Anterior cingulate cortex (tissue), 58 donors: ENCODE results near the gene RTN4IP1.
"Not testable (repeated sequence)": the region's sequence is repeated elsewhere in the genome, so short reads cannot be mapped to it uniquely, and the experiment has no call there.

ENCODE experiments used
- DNase-seq, 58 donors: peaks; one replicate each; lab custom pipeline; 2025; lab: John Stamatoyannopoulos, UW

The RTN4IP1 gene

GRCh38 chr6:106549521-106549920 lies 79.8 kb downstream of the RTN4IP1 start:
- no peak for DNase-seq

GRCh38 chr6:106548926-106549455 lies 80.3 kb downstream of the RTN4IP1 start:
- not testable (repeated sequence) for DNase-seq

- no peak for DNase-seq
Observed at GRCh38 chr6:106547601-106548453, 81.5 kb downstream of the RTN4IP1 start.

GRCh38 chr6:106546691-106547414 lies 82.4 kb downstream of the RTN4IP1 start:
- no peak for DNase-seq

GRCh38 chr6:106546261-106546690 lies 83.0 kb downstream of the RTN4IP1 start:
- DNase-seq = no peak

GRCh38 chr6:106540907-106541306 lies 88.4 kb downstream of the RTN4IP1 start:
- DNase-seq = no peak

- no peak for DNase-seq
Observed at GRCh38 chr6:106540432-106540831, 88.9 kb downstream of the RTN4IP1 start.

- DNase-seq = peak in 2 of 58 donors; percentile 1 to 7
Observed at GRCh38 chr6:106539936-106540335, 89.4 kb downstream of the RTN4IP1 start.

DNA sequence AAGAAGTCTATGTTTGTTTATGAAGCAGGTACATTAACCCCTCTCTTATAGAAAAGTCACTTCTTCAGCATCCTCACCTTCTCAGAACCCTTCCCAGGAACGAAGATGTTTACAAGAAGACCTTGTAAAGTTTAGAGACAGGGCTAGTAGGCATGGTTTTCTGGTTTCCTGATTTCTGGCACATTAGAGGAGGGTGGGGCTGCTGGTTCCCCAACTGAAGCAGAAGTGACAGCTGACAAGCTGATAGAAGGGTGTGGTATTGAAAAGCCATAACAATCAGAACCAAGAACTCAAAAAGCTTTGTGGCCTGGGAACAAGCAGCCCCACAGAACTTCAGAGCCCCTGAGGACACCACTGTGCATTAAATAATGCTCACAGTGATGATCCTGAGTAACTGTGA lies 91.2 kb downstream of the RTN4IP1 start:
- DNase-seq = no peak

DNA sequence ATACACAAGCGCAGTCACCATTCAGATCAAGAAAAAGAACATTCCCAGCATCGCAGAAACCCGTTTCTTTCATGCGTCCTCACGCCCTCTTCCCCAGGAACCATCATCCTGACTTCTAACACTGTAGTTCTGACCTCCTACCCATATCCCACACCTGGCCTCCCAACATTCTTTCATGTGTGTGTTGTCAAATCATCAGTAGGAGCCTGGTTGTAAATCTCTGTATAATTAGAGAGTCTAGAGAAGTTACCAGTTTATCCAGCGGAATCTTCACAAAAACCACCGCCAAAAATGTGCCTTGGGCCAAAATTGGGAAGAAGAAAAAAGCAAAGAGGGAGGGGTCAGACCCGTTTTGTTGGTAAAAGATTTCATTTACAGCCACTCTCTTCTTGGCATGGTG lies 91.6 kb downstream of the RTN4IP1 start:
- no peak for DNase-seq

DNA sequence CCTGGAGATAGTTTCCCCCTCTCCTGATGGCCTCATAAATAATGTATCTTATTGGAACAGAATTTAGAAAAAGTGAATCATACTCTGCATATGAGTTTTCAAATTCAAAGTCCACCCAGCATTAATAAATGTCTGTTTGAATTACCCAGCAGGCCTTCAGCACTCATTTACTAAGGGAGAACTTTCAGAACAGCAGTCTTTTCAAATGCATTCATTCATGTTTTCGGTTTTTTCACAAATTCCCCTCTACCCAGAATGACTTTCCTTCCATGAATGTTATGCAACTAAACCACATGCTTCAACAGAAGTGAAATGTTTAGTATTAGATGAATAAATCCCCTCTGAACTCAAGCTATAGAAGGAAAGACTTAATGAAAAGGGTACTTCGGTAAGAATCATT lies 92.4 kb downstream of the RTN4IP1 start:
- DNase-seq = no peak

- DNase-seq = no peak
Observed at GRCh38 chr6:106536357-106536756, 92.9 kb downstream of the RTN4IP1 start.

- no peak for DNase-seq
Observed at GRCh38 chr6:106535012-106535411, 94.3 kb downstream of the RTN4IP1 start.

GRCh38 chr6:106534564-106534982 lies 94.7 kb downstream of the RTN4IP1 start:
- no peak for DNase-seq

- no peak for DNase-seq
Observed at GRCh38 chr6:106534004-106534403, 95.3 kb downstream of the RTN4IP1 start.

DNA sequence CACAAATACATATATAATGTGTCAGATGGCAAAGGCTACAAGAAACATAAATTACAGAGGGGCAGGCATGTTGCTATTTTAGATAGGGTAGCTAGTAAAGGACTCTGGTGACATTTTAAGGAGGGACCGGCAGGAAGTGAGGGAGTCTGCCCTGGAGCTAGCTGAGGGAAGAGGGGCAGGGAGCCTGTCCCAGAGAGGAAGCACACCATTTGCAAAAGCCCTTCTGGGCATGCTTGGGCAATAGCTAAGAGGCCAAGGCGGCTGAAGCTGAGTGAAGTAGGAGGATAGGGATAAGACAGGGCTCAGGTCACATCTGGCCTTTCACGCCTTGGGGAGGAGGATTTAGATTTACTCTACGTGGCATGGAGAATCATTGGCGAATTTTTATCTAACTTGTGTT lies 96.2 kb downstream of the RTN4IP1 start:
- no peak for DNase-seq

DNA sequence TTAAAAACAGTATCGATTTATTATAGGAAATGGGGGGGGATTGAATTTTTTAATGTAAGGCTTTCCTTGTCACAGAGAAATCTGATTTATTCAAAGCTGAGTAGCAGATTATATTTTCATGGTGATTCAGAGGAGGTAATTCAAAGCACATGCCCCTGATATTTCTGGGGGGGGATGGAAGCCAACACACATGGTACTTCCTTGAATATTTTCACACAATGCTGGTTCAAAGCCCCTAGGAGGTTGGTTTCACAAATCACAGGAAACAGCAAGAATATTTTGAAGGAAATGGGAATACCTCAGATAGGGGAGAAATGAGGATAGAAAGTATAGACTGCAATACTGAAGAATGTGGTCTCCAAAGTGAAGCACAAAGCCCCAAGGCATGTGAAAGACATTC lies 98.8 kb downstream of the RTN4IP1 start:
- no peak for DNase-seq

- DNase-seq = no peak
Observed at GRCh38 chr6:106530026-106530425, 99.3 kb downstream of the RTN4IP1 start.

DNA sequence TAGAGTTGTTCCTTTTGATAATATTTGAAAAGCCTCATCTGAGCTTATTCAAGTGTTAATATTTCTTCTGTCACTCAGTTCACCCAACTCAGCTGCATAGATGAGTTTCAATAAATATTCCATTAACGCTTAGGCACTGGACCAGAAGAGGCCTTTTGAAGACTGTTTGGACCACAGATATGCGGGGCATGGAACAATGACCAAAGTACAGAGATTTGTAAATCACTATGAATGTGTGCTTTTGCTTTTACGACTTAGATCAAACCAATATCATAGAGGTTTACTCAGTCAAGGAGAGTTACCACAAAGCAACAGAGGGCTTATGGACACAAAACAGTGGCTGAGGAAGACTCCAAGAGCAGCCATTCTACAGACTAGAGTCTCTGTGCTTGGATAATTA lies 99.9 kb downstream of the RTN4IP1 start:
- no peak for DNase-seq

DNA sequence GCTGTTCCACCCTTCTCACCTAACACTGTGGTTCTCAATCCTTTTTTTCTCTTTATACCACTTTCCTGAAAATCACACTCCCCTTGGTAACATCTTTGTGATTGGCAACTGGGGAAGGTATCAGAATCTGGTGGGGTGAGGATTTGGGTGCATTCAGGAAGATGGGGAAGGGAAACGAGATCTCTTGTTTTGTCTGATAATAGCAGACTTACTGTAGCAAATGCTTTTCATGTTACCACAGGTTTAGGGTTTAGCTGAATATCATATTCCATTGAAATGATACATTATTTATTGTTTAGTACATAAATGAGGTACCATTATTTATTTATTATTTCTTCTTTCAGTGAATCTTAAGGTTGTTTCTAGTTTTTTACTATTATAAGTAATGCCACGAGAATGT lies 100.8 kb downstream of the RTN4IP1 start:
- no peak for DNase-seq

DNA sequence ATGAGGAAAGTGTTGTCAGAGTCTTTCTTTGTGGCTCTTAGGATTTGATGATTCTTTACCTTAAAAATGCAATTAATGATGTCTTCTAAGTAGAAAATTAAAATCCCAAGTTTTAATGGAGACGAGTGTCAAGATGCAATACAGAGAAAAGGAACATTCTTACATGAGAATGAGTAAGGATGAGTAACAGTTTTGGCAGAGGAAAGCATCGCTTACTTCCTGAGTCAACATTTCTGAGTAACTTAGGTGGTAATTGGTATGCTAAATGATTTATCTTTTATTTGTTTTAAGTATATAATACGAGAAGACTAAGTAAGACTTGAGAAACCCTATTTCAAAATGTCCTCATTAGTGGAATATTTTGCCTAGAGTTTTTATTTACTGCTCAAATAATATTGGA lies 101.3 kb downstream of the RTN4IP1 start:
- no peak for DNase-seq

- no peak for DNase-seq
Observed at GRCh38 chr6:106527117-106527516, 102.2 kb downstream of the RTN4IP1 start.
